ENCODE data around the gene HEPHL1.

DNA sequence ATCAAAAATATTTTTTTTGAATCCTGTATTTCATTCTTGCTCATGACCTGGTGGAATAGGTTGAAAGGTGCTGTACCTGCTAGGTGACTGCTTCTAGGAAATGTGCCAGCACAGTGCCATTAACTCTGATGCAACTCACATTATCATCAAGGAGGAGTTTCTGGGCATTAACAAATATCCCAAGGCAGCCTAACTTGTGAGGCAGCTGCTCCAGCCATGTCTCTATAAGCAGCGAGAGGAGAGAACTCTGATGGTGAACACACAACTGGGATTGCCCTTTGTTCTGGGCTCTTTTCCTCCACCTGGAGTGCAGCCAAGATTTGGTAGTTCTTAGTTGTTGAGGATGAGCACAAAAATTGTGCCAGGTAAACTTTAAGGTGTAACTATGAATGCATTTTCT lies 25.6 kb downstream of the HEPHL1 start:
- TF ChIP-seq, protein P1, sequence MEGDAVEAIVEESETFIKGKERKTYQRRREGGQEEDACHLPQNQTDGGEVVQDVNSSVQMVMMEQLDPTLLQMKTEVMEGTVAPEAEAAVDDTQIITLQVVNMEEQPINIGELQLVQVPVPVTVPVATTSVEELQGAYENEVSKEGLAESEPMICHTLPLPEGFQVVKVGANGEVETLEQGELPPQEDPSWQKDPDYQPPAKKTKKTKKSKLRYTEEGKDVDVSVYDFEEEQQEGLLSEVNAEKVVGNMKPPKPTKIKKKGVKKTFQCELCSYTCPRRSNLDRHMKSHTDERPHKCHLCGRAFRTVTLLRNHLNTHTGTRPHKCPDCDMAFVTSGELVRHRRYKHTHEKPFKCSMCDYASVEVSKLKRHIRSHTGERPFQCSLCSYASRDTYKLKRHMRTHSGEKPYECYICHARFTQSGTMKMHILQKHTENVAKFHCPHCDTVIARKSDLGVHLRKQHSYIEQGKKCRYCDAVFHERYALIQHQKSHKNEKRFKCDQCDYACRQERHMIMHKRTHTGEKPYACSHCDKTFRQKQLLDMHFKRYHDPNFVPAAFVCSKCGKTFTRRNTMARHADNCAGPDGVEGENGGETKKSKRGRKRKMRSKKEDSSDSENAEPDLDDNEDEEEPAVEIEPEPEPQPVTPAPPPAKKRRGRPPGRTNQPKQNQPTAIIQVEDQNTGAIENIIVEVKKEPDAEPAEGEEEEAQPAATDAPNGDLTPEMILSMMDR (conservative IDR thresholded peaks at IDR 0.05 in 1 of 2, IDR thresholded peaks at IDR 0.05 in 1 of 2; ENCODE audit: low read depth in 1 of 2, low read length in 2 of 2), result no peak
- TF ChIP-seq EZH2 (IDR thresholded peaks at IDR 0.05; ENCODE audit: low read length, missing control alignments), result no peak
